HG03025 (cell line): Measurements from ENCODE around the gene CRISPLD2.

Experiments
- ATAC-seq: cut with Tn5 transposase; IDR thresholded peaks from one replicate; pipeline ENCODE4 v1.9.1; 2021; ENCODE audit warnings: mild to moderate bottlenecking, moderate library complexity; ENCODE audit not compliant: unreplicated experiment, low FRiP score

Gene CRISPLD2

GRCh38 chr16:84879569-84880487 lies 60.0 kb downstream of the CRISPLD2 start:
- no peak for ATAC-seq

- ATAC-seq = no peak
These were observed 62.1 kb downstream of the CRISPLD2 start for GRCh38 chr16:84881702-84882521.

GRCh38 chr16:84883301-84883700 lies 63.5 kb downstream of the CRISPLD2 start:
- ATAC-seq = no peak

GRCh38 chr16:84884246-84884595 lies 64.4 kb downstream of the CRISPLD2 start:
- ATAC-seq = no peak

GRCh38 chr16:84884596-84885341 lies 65.0 kb downstream of the CRISPLD2 start:
- ATAC-seq = no peak

- ATAC-seq = no peak
These were observed 65.6 kb downstream of the CRISPLD2 start for GRCh38 chr16:84885342-84885910.

- no peak for ATAC-seq
These were observed 66.8 kb downstream of the CRISPLD2 start for GRCh38 chr16:84886497-84887090.

GRCh38 chr16:84887207-84887606 lies 67.4 kb downstream of the CRISPLD2 start:
- no peak for ATAC-seq

GRCh38 chr16:84888450-84888849 lies 68.7 kb downstream of the CRISPLD2 start:
- no peak for ATAC-seq

GRCh38 chr16:84889066-84889465 lies 69.3 kb downstream of the CRISPLD2 start:
- no peak for ATAC-seq

- ATAC-seq = no peak
These were observed 70.6 kb downstream of the CRISPLD2 start for GRCh38 chr16:84890427-84890826.

GRCh38 chr16:84891149-84891795 lies 71.5 kb downstream of the CRISPLD2 start:
- no peak for ATAC-seq

GRCh38 chr16:84892097-84892496 lies 72.3 kb downstream of the CRISPLD2 start:
- no peak for ATAC-seq

- no peak for ATAC-seq
These were observed 73.7 kb downstream of the CRISPLD2 start for GRCh38 chr16:84893467-84893848.

- ATAC-seq = no peak
These were observed 74.2 kb downstream of the CRISPLD2 start for GRCh38 chr16:84893849-84894599.

- ATAC-seq = no peak
These were observed 75.2 kb downstream of the CRISPLD2 start for GRCh38 chr16:84895016-84895415.

GRCh38 chr16:84896847-84897246 lies 77.1 kb downstream of the CRISPLD2 start:
- ATAC-seq = no peak

- no peak for ATAC-seq
These were observed 78.2 kb downstream of the CRISPLD2 start for GRCh38 chr16:84897911-84898377.

GRCh38 chr16:84898447-84898846 lies 78.7 kb downstream of the CRISPLD2 start:
- ATAC-seq = no peak
